ENCODE measurements around the gene HFM1. TPM values are rescaled to one million over a fixed set of nuclear protein-coding genes. Genes with fewer than 3 reads are reported as not detected.

HFM1 gene
- polyA plus RNA-seq, 1 of the 3 experiments (the other 2 are of a cell fraction): 0.10 TPM

GRCh38 chr1:91283421-91283726 lies 121.3 kb downstream of the HFM1 start:
- WGBS (ENCODE audit: low lambda C conversion rate): 94% methylated on average over 2 of the region's 2 CpGs
- ChIA-PET CTCF (interaction anchor here (0.6 to 3.6 kb wide), 18 partner anchors 11 to 644 kb away, joined by 3 to 22 read pairs (median 4); partner anchors contain the start of genes CDC7 and HFM1), POLR2A (no interaction called here)

More at GRCh38 chr1:91283421-91283726, 121.3 kb downstream of the HFM1 start:
- Histone ChIP-seq H3K9me2 (no peaks in the 10 kb centered on the region), H3K79me2 (ENCODE audit: insufficient read depth) (no peaks in the 10 kb centered on the region), H3K4me3 (ENCODE audit: low read depth in 2 of 2, low read length in 1 of 2) (no peak overlapping the region), H3K9ac (no peak overlapping the region), H3K27me3 (ENCODE audit: insufficient read depth) (no peaks in the 10 kb centered on the region), H2AFZ (ENCODE audit: low read depth) (peak overlapping the region; percentile 38; the same call in 1 of the 2 replicates), H3K9me3 (no peaks in the 10 kb centered on the region), H3K4me1 (ENCODE audit: control insufficient read depth in 1 of 2, insufficient read depth in 2 of 2, low read depth in 1 of 2, low read length in 1 of 2) (no peaks in the 10 kb centered on the region), H3K27ac (ENCODE audit: low read depth in 2 of 2, low read length in 1 of 2) (no peak overlapping the region), H3K4me2 (no peak overlapping the region), H3F3A (replicated peaks; ENCODE audit: insufficient read depth) (no peaks in the 10 kb centered on the region), H3K36me3 (replicated peaks in 1 of 2; ENCODE audit: control insufficient read depth in 1 of 2, insufficient read depth in 2 of 2, low read length in 1 of 2) (no peaks in the 10 kb centered on the region), H4K20me1 (ENCODE audit: insufficient read depth) (no peaks in the 10 kb centered on the region)
- no peak for DNase-seq
- TF ChIP-seq REST (IDR thresholded peaks at IDR 0.05; ENCODE audit: low read depth, low read length) (no peak), SMC3 (IDR thresholded peaks at IDR 0.05; ENCODE audit: low read depth, low read length) (no peak), EP300 (IDR thresholded peaks at IDR 0.05; ENCODE audit: borderline replicate concordance in 1 of 2, low read depth in 1 of 2, low read length in 1 of 2) (no peak), TEAD4 (IDR thresholded peaks at IDR 0.05; ENCODE audit: borderline replicate concordance, insufficient read depth) (no peak), ZBTB33 (IDR thresholded peaks at IDR 0.05; ENCODE audit: borderline replicate concordance, low read depth) (no peak), GATA2 (CRISPR knock-in tag; IDR thresholded peaks at IDR 0.05) (no peak), CTCF (IDR thresholded peaks at IDR 0.05) (no peak), NRF1 (IDR thresholded peaks at IDR 0.05; ENCODE audit: low read depth, low read length) (no peak), IRF3 (IDR thresholded peaks at IDR 0.05; ENCODE audit: low read depth, low read length) (no peak), YY1 (IDR thresholded peaks at IDR 0.05; ENCODE audit: low read depth) (no peak), SIN3A (IDR thresholded peaks at IDR 0.05; ENCODE audit: borderline replicate concordance, low read depth, low read length) (no peak), FOXM1 (IDR thresholded peaks at IDR 0.05; ENCODE audit: low read depth) (no peak), MAX (IDR thresholded peaks at IDR 0.05; ENCODE audit: low read depth) (no peak), PBX3 (IDR thresholded peaks at IDR 0.05) (no peak), FOSL2 (IDR thresholded peaks at IDR 0.05; ENCODE audit: borderline replicate concordance, low read depth) (no peak), GABPA (IDR thresholded peaks at IDR 0.05; ENCODE audit: low read depth) (no peak), MEF2A (IDR thresholded peaks at IDR 0.05; ENCODE audit: borderline replicate concordance, low read depth) (no peak), ELF1 (IDR thresholded peaks at IDR 0.05) (no peak), FOXJ3 (CRISPR knock-in tag; IDR thresholded peaks at IDR 0.05) (no peak), USF2 (IDR thresholded peaks at IDR 0.05; ENCODE audit: borderline replicate concordance, low read depth, low read length) (no peak)
